Skeletal muscle satellite cell (primary cell): ENCODE measurements around the gene AP1S1.
"Not testable (repeated sequence)": the region's sequence is repeated elsewhere in the genome, so short reads cannot be mapped to it uniquely, and the experiment has no call there.

ENCODE experiments used
- H3K27me3 ChIP-seq: 2 replicates; pipeline ENCODE4 v1.7.0; 2013; ENCODE audit warnings: low read length; ENCODE audit not compliant: control insufficient read depth, insufficient read depth
- H3K36me3 ChIP-seq: 2 replicates; pipeline ENCODE4 v1.7.0; 2013; ENCODE audit warnings: mild to moderate bottlenecking, control low read depth, low read length; ENCODE audit not compliant: insufficient read depth
- H3K4me1 ChIP-seq: 2 replicates; pipeline ENCODE4 v1.7.0; 2013; ENCODE audit warnings: low read length; ENCODE audit not compliant: control insufficient read depth, insufficient read depth
- H3K4me2 ChIP-seq: 2 replicates; pipeline ENCODE4 v1.7.0; 2013; ENCODE audit warnings: mild to moderate bottlenecking, low read length
- H3K4me3 ChIP-seq: 2 replicates; pipeline ENCODE4 v1.7.0; 2013; ENCODE audit warnings: low read length
- H3K9ac ChIP-seq: 2 replicates; pipeline ENCODE4 v1.7.0; 2013; ENCODE audit warnings: mild to moderate bottlenecking, low read depth, low read length, moderate library complexity
- H3K9me3 ChIP-seq: replicated peaks from 2 replicates; pipeline ENCODE4 v1.7.0; 2013; ENCODE audit warnings: mild to moderate bottlenecking, control low read depth, low read length

The AP1S1 gene

GRCh38 chr7:101179117-101179516 lies 24.8 kb downstream of the AP1S1 start:
- peaks cover 1% of the 10 kb centered on the region for H3K4me1 ChIP-seq
- no peaks in the 10 kb centered on the region for H3K36me3 ChIP-seq
- H3K4me2 ChIP-seq = peak overlapping the region; percentile 52
- H3K4me3 ChIP-seq = no peak overlapping the region
- peaks cover 62% of the 10 kb centered on the region for H3K27me3 ChIP-seq
- H3K9me3 ChIP-seq = no peaks in the 10 kb centered on the region
- H3K9ac ChIP-seq = no peak overlapping the region

GRCh38 chr7:101179713-101180112 lies 25.4 kb downstream of the AP1S1 start:
- no peak overlapping the region for H3K9ac ChIP-seq
- H3K27me3 ChIP-seq = peaks cover 56% of the 10 kb centered on the region
- H3K4me3 ChIP-seq = no peak overlapping the region
- no peaks in the 10 kb centered on the region for H3K36me3 ChIP-seq
- H3K4me1 ChIP-seq = no peaks in the 10 kb centered on the region
- H3K9me3 ChIP-seq = no peaks in the 10 kb centered on the region
- no peak overlapping the region for H3K4me2 ChIP-seq

GRCh38 chr7:101180130-101180755 lies 26.0 kb downstream of the AP1S1 start, which contains the start of gene NAT16:
Gene NAT16, minus strand, starts transcription at chr7:101180293. Its CDS starts 5,486 bp downstream, at chr7:101174807.
- no peak within 1 kb of the TSS for H3K4me3 ChIP-seq
- no peak within 1 kb of the TSS for H3K9ac ChIP-seq
- peak within 1 kb of the TSS; percentile 52 for H3K4me2 ChIP-seq
- peaks cover 51% of the 10 kb centered on the region for H3K27me3 ChIP-seq
- H3K4me1 ChIP-seq = no peaks in the 10 kb centered on the region
- no peaks in the 10 kb centered on the region for H3K9me3 ChIP-seq
- no peaks in the 10 kb centered on the region for H3K36me3 ChIP-seq

GRCh38 chr7:101185258-101185839 lies 31.1 kb downstream of the AP1S1 start:
- H3K4me2 ChIP-seq = no peak overlapping the region
- H3K36me3 ChIP-seq = no peaks in the 10 kb centered on the region
- H3K9ac ChIP-seq = no peak overlapping the region
- H3K4me1 ChIP-seq = no peaks in the 10 kb centered on the region
- peaks cover 16% of the 10 kb centered on the region for H3K27me3 ChIP-seq
- no peak overlapping the region for H3K4me3 ChIP-seq
- H3K9me3 ChIP-seq = no peaks in the 10 kb centered on the region

- no peaks in the 10 kb centered on the region for H3K4me1 ChIP-seq
- H3K27me3 ChIP-seq = peaks cover 10% of the 10 kb centered on the region
- no peaks in the 10 kb centered on the region for H3K36me3 ChIP-seq
- no peak overlapping the region for H3K4me2 ChIP-seq
- no peaks in the 10 kb centered on the region for H3K9me3 ChIP-seq
- H3K9ac ChIP-seq = no peak overlapping the region
- H3K4me3 ChIP-seq = no peak overlapping the region
Observed at GRCh38 chr7:101186194-101186593, 31.9 kb downstream of the AP1S1 start.

- Histone ChIP-seq H3K9me3 (no peaks in the 10 kb centered on the region), H3K4me2 (no peak overlapping the region), H3K27me3 (peaks cover 8% of the 10 kb centered on the region), H3K36me3 (no peaks in the 10 kb centered on the region), H3K9ac (no peak overlapping the region), H3K4me1 (no peaks in the 10 kb centered on the region), H3K4me3 (no peak overlapping the region)
Observed at GRCh38 chr7:101186844-101187428, 32.7 kb downstream of the AP1S1 start.

GRCh38 chr7:101189109-101189508 lies 34.8 kb downstream of the AP1S1 start:
- Histone ChIP-seq H3K4me3 (no peak overlapping the region), H3K36me3 (no peaks in the 10 kb centered on the region), H3K9me3 (no peaks in the 10 kb centered on the region), H3K27me3 (peaks cover 4% of the 10 kb centered on the region), H3K4me1 (no peaks in the 10 kb centered on the region), H3K4me2 (no peak overlapping the region), H3K9ac (no peak overlapping the region)

- Histone ChIP-seq H3K27me3 (peaks cover 10% of the 10 kb centered on the region), H3K9me3 (no peaks in the 10 kb centered on the region), H3K36me3 (no peaks in the 10 kb centered on the region), H3K4me1 (no peaks in the 10 kb centered on the region), H3K4me3 (no peak overlapping the region), H3K9ac (no peak overlapping the region), H3K4me2 (no peak overlapping the region)
Observed at GRCh38 chr7:101195884-101196283, 41.6 kb downstream of the AP1S1 start.

GRCh38 chr7:101197991-101198390 lies 43.7 kb downstream of the AP1S1 start:
- Histone ChIP-seq H3K9me3 (no peaks in the 10 kb centered on the region), H3K4me3 (no peak overlapping the region), H3K9ac (no peak overlapping the region), H3K4me2 (no peak overlapping the region), H3K4me1 (peaks cover 7% of the 10 kb centered on the region), H3K27me3 (peaks cover 29% of the 10 kb centered on the region), H3K36me3 (no peaks in the 10 kb centered on the region)

- no peak overlapping the region for H3K9ac ChIP-seq
- no peaks in the 10 kb centered on the region for H3K36me3 ChIP-seq
- H3K4me1 ChIP-seq = peaks cover 7% of the 10 kb centered on the region
- no peak overlapping the region for H3K4me2 ChIP-seq
- H3K9me3 ChIP-seq = no peaks in the 10 kb centered on the region
- no peak overlapping the region for H3K4me3 ChIP-seq
- H3K27me3 ChIP-seq = peaks cover 33% of the 10 kb centered on the region
Observed at GRCh38 chr7:101198476-101198875, 44.2 kb downstream of the AP1S1 start.

- not testable (repeated sequence) for H3K9ac ChIP-seq, H3K4me2 ChIP-seq, H3K9me3 ChIP-seq, H3K36me3 ChIP-seq, H3K4me1 ChIP-seq, H3K4me3 ChIP-seq
- H3K27me3 ChIP-seq = peaks cover 33% of the 10 kb centered on the region
Observed at GRCh38 chr7:101199522-101199921, 45.2 kb downstream of the AP1S1 start.

GRCh38 chr7:101200504-101200861 lies 46.2 kb downstream of the AP1S1 start:
- no peaks in the 10 kb centered on the region for H3K9me3 ChIP-seq
- H3K4me1 ChIP-seq = peaks cover 7% of the 10 kb centered on the region
- peaks cover 33% of the 10 kb centered on the region for H3K27me3 ChIP-seq
- no peak overlapping the region for H3K4me3 ChIP-seq
- H3K4me2 ChIP-seq = no peak overlapping the region
- no peaks in the 10 kb centered on the region for H3K36me3 ChIP-seq
- no peak overlapping the region for H3K9ac ChIP-seq
